ENCODE measurements around the gene TFF2.

TFF2 gene

GRCh38 chr21:42343963-42344510 lies 6.8 kb downstream of the TFF2 start:
- DNase-seq, result no peak

- DNase-seq, result no peak
These were observed 7.2 kb downstream of the TFF2 start for GRCh38 chr21:42343556-42343955.

- DNase-seq, result no peak
These were observed 7.7 kb downstream of the TFF2 start for GRCh38 chr21:42343101-42343500.

- DNase-seq, result no peak
These were observed 8.8 kb downstream of the TFF2 start for GRCh38 chr21:42341776-42342542.

GRCh38 chr21:42340187-42341050 lies 10.4 kb downstream of the TFF2 start:
- no peak for DNase-seq

GRCh38 chr21:42338729-42339715 lies 11.8 kb downstream of the TFF2 start:
- DNase-seq, result no peak

- peak; percentile 24 for DNase-seq
These were observed 12.7 kb downstream of the TFF2 start for GRCh38 chr21:42337830-42338728.

GRCh38 chr21:42337276-42337675 lies 13.5 kb downstream of the TFF2 start:
- no peak for DNase-seq

GRCh38 chr21:42336054-42336453 lies 14.7 kb downstream of the TFF2 start:
- no peak for DNase-seq

GRCh38 chr21:42332557-42333317 lies 18.1 kb downstream of the TFF2 start:
- no peak for DNase-seq

GRCh38 chr21:42331660-42332059 lies 19.1 kb downstream of the TFF2 start:
- no peak for DNase-seq

- no peak for DNase-seq
These were observed 20.1 kb downstream of the TFF2 start for GRCh38 chr21:42330380-42331371.

GRCh38 chr21:42324896-42325295 lies 25.9 kb downstream of the TFF2 start:
- DNase-seq, result no peak

GRCh38 chr21:42321845-42322244 lies 28.9 kb downstream of the TFF2 start:
- DNase-seq, result no peak

- no peak for DNase-seq
These were observed 29.6 kb downstream of the TFF2 start for GRCh38 chr21:42321231-42321630.

- no peak for DNase-seq
These were observed 30.0 kb downstream of the TFF2 start for GRCh38 chr21:42320791-42321190.

- DNase-seq, result no peak
These were observed 30.8 kb downstream of the TFF2 start for GRCh38 chr21:42319851-42320572.

- no peak for DNase-seq
These were observed 31.4 kb downstream of the TFF2 start for GRCh38 chr21:42319376-42319775.

All from NCI-H524 treated with DMSO at 0.1 percent for 48 hours (cell line).